ENCODE data around the gene FRMD4A. TPM values are rescaled to one million over a fixed set of nuclear protein-coding genes. Genes with fewer than 3 reads are reported as not detected.
"Not testable (repeated sequence)": the region's sequence is repeated elsewhere in the genome, so short reads cannot be mapped to it uniquely, and the experiment has no call there.

FRMD4A gene
- total RNA-seq, 1 experiment from 2014 or later = 0.23 TPM

- CTCF ChIA-PET = interaction anchor here (0.5 to 0.6 kb wide), 2 partner anchors 43 to 453 kb away, joined by 4 to 5 read pairs; no protein-coding TSS in a partner anchor
- Mint-ChIP-seq H3K4me3 (ENCODE audit: unreplicated experiment) (no peak overlapping the region), H3K4me1 (ENCODE audit: insufficient read depth, unreplicated experiment) (peaks cover 7% of the 10 kb centered on the region), H3K27ac (ENCODE audit: low read depth, unreplicated experiment) (no peak overlapping the region), H3K36me3 (ENCODE audit: insufficient read depth, unreplicated experiment) (no peaks in the 10 kb centered on the region), H3K27me3 (ENCODE audit: insufficient read depth, unreplicated experiment) (no peaks in the 10 kb centered on the region), H3K9me3 (ENCODE audit: unreplicated experiment) (no peaks in the 10 kb centered on the region)
- POLR2A ChIA-PET = no interaction called here
- TF ChIP-seq CTCF (IDR thresholded peaks at IDR 0.05; ENCODE audit: unreplicated experiment) = no peak
- DNase-seq (ENCODE audit: unreplicated experiment) = no peak
- intact Hi-C loops (cut with micrococcal nuclease) = no loop called here
- no TSS peak for BruUV-seq (replicated peaks)
Observed at GRCh38 chr10:14240253-14241189, 90.2 kb downstream of the FRMD4A start.

DNA sequence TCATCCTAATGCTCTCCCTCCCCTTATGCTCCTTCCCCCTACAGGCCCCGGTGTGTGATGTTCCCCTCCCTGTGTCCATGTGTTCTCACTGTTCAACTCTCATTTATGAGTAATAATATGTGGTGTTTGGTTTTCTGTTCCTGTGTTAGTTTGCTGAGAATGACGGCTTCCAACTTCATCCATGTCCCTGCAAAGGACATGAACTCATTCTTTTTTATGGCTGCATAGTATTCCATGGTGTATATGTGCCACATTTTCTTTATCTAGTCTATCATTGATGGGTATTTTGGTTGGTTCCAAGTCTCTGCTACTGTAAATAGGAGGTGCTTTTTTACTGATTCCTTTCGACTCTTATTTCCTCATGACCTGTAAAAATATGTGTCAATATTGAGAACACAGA is 92.1 kb downstream of the FRMD4A start:
- H3K4me3 Mint-ChIP-seq (ENCODE audit: unreplicated experiment); H3K27ac Mint-ChIP-seq (ENCODE audit: low read depth, unreplicated experiment); DNase-seq (ENCODE audit: unreplicated experiment); H3K27me3 Mint-ChIP-seq (ENCODE audit: insufficient read depth, unreplicated experiment); BruUV-seq (replicated peaks); H3K9me3 Mint-ChIP-seq (ENCODE audit: unreplicated experiment); H3K36me3 Mint-ChIP-seq (ENCODE audit: insufficient read depth, unreplicated experiment); H3K4me1 Mint-ChIP-seq (ENCODE audit: insufficient read depth, unreplicated experiment); CTCF ChIA-PET; intact Hi-C loops (cut with micrococcal nuclease); POLR2A ChIA-PET: not testable (repeated sequence)

GRCh38 chr10:14236341-14236740 is 94.4 kb downstream of the FRMD4A start:
- H3K27me3 Mint-ChIP-seq (ENCODE audit: insufficient read depth, unreplicated experiment) = no peaks in the 10 kb centered on the region
- no peak overlapping the region for H3K4me3 Mint-ChIP-seq (ENCODE audit: unreplicated experiment)
- ChIA-PET POLR2A (no interaction called here), CTCF (no interaction called here)
- intact Hi-C loops (cut with micrococcal nuclease) = no loop called here
- no peak for DNase-seq (ENCODE audit: unreplicated experiment)
- H3K4me1 Mint-ChIP-seq (ENCODE audit: insufficient read depth, unreplicated experiment) = no peaks in the 10 kb centered on the region
- H3K9me3 Mint-ChIP-seq (ENCODE audit: unreplicated experiment) = no peaks in the 10 kb centered on the region
- TF ChIP-seq CTCF (IDR thresholded peaks at IDR 0.05; ENCODE audit: unreplicated experiment) = no peak
- H3K36me3 Mint-ChIP-seq (ENCODE audit: insufficient read depth, unreplicated experiment) = no peaks in the 10 kb centered on the region
- no TSS peak for BruUV-seq (replicated peaks)
- H3K27ac Mint-ChIP-seq (ENCODE audit: low read depth, unreplicated experiment) = no peak overlapping the region

DNA sequence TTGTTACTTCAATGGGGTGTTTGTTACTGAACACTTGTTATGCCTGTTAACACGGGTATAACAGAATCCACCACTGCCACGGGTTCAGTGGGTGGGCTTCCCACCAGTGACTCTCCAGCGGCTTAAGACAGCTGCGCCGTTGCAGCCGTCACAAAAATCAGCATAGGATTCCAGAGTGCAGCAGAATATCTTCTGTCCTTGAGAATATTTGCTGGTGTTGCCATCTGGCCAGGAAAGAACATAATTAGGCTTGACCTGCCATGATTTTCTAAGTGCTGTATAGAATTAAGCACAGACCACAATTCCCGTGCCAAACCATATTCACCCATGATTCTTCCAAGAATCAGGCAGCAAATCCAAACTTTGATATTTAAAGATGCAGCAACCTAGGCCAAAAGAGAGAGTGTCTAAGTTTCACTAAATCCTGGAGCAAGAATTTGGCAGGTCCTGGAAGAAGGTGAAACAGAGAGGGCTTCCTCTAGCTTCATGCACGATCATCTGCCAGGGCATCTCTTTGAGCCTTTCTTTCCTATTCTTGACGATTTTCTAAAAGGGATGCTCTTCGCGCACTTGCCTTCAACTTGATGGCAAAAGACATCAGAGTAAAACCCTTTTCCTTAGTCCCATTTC is 95.0 kb downstream of the FRMD4A start:
- DNase-seq (ENCODE audit: unreplicated experiment) = no peak
- no peaks in the 10 kb centered on the region for H3K36me3 Mint-ChIP-seq (ENCODE audit: insufficient read depth, unreplicated experiment)
- no TSS peak for BruUV-seq (replicated peaks)
- no peak for TF ChIP-seq CTCF (IDR thresholded peaks at IDR 0.05; ENCODE audit: unreplicated experiment)
- no peaks in the 10 kb centered on the region for H3K9me3 Mint-ChIP-seq (ENCODE audit: unreplicated experiment)
- POLR2A ChIA-PET = no interaction called here
- CTCF ChIA-PET = no interaction called here
- H3K27me3 Mint-ChIP-seq (ENCODE audit: insufficient read depth, unreplicated experiment) = no peaks in the 10 kb centered on the region
- intact Hi-C loops (cut with micrococcal nuclease) = no loop called here
- H3K4me1 Mint-ChIP-seq (ENCODE audit: insufficient read depth, unreplicated experiment) = no peaks in the 10 kb centered on the region
- H3K27ac Mint-ChIP-seq (ENCODE audit: low read depth, unreplicated experiment) = no peak overlapping the region
- H3K4me3 Mint-ChIP-seq (ENCODE audit: unreplicated experiment) = no peak overlapping the region

All from MCF 10A (cell line).